GM18867 (cell line): ENCODE results near the gene ABAT.
"Not testable (repeated sequence)": the region's sequence is repeated elsewhere in the genome, so short reads cannot be mapped to it uniquely, and the experiment has no call there.

Experiments
- ATAC-seq: cut with Tn5 transposase; IDR thresholded peaks from one replicate; pipeline ENCODE4 v1.9.1; 2021; ENCODE audit warnings: mild to moderate bottlenecking, moderate library complexity; ENCODE audit not compliant: unreplicated experiment

ABAT gene

DNA sequence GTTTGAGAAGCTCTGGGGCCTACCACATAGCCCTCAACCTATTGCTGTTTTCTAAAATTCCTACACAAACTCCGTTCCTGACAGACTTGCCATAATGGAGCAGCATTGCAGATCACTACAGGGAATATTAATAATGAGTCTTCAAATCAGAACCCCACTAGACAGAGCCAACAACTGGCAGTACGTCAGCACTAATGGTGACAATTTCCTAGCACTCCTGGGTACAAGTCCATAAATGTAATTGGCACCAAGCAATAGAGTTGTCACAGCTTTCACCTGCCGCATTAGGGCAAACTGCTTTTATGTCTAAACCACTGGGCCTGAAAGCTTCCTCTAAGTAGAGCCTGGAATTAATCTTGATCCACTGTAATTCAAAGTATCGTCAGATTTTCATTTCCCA is 25.5 kb upstream of the ABAT start:
- no peak for ATAC-seq

DNA sequence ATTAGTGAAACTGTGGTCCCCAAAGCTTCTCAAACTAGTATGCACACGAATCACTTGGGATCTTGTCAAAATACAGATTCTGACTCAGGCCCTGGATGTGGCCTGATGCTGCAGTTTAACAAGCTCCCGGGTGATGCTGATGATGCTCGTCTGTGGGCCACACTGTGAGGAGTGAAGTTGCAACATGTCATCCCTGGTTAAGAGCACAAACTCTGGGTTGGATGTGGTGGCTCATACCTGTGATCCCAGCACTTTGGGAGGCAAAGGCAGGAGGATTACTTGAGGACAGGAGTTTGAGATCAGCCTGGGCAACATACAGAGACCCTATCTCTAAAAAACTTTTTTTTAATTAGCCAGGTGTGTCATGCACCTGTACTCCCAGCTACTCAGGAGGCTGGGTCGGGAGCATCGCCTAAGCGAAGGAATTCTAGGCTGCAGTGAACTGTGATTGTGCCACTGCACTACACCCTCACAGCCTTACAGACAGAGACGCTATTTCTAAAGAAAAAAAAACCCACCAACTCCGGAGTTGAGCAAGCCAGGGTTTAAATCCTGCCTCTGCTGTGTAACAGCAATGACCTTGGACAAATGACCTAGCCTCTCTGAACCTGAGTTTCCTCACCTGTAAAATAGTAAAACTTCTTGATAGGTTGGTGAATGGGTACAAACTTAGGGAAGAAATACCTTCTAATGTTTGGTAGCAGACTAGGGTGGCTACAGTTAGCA is 24.4 kb upstream of the ABAT start:
- no peak for ATAC-seq

- ATAC-seq, result not testable (repeated sequence)
Measured at GRCh38 chr16:8651958-8652357, 22.5 kb upstream of the ABAT start.

- peak; percentile 73 for ATAC-seq
Measured at GRCh38 chr16:8655184-8655717, 19.2 kb upstream of the ABAT start.

- ATAC-seq, result no peak
Measured at GRCh38 chr16:8656376-8656775, 18.0 kb upstream of the ABAT start.

GRCh38 chr16:8660841-8661301 is 13.5 kb upstream of the ABAT start:
- peak; percentile 60 for ATAC-seq

GRCh38 chr16:8661703-8662102 is 12.7 kb upstream of the ABAT start:
- ATAC-seq, result no peak

- ATAC-seq, result no peak
Measured at GRCh38 chr16:8663192-8664089, 11.0 kb upstream of the ABAT start.

- no peak for ATAC-seq
Measured at GRCh38 chr16:8665529-8665928, 8.9 kb upstream of the ABAT start.

DNA sequence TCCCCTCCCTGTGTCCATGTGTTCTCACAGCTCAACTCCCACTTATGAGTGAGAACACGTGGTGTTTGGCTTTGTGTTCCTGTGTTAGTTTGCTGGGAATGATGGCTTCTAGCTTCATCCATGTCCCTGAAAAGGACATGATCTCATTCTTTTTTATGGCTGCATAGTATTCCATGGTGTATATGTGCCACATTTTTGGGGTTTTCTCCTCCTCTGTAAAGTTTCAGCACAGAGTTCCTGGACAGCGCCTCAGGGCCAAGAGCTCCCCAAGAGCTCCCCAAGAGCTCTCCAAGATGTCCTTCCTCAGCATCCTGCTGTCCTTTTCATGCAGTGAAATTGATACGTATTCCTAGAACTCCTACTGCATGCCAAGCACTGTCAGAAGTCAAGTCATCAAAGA is 6.9 kb upstream of the ABAT start:
- no peak for ATAC-seq

DNA sequence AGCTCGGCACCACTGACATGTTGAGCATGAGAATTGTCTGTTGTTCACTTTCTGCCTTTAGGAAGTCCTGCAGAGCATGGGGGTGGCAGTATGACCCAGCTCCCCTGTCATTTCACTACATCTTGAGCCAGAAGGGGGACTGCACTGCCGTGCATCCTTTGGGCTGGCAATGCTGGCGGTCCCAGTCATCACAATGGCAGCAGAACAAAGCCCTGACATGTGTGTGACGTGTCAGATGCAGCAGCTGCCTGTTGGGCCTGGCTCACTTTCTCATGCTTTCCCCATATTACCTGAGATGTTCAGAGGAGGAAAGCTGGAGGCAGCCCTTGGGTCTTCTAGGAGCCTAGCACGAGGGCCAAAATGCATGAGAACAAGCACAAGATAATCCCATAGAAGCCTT is 6.3 kb upstream of the ABAT start:
- no peak for ATAC-seq

- ATAC-seq, result no peak
Measured at GRCh38 chr16:8669481-8669880, 4.9 kb upstream of the ABAT start.

GRCh38 chr16:8670014-8670560 is 4.3 kb upstream of the ABAT start:
- no peak for ATAC-seq

DNA sequence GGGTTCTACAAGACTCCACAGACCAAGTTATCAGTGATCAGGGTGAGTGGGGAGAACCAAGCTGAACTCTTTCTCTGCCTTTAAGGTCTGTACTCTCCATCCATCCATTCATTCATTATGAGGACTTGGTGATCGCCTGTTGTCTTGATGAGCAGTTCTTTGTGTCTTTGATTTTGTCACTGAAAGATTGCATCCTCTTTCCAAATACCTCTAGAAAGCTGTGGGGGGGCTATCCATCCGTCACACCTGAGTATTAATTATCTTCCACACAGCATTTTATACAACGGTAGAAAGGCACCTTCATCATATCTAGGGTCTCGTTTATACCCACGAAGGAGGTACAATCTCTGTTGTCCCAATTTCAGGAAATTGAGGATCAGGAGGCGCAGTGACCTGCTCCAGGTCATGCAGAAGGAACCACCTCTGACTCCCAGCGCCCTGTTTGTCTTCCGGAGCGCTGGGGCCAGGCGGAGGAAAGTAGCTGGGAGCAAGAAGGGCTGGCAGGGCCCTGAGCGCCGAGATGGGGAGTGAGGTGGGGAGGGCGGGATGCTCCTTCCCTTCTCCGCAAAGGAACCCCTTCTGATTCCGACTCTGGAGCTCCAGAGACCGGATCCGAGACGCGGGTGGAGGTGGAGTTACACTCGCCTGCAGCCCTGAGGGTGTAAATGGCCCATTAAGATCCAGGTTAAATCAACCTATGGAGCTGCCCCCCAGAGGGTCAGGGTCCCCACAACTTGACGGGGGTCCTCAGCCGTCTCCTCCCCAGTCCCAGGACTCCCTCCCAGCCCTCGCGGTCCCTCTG is 605 bp upstream of the ABAT start:
- peak; percentile 41 for ATAC-seq

GRCh38 chr16:8675183-8676159 is 1.1 kb downstream of the ABAT start:
- no peak for ATAC-seq

DNA sequence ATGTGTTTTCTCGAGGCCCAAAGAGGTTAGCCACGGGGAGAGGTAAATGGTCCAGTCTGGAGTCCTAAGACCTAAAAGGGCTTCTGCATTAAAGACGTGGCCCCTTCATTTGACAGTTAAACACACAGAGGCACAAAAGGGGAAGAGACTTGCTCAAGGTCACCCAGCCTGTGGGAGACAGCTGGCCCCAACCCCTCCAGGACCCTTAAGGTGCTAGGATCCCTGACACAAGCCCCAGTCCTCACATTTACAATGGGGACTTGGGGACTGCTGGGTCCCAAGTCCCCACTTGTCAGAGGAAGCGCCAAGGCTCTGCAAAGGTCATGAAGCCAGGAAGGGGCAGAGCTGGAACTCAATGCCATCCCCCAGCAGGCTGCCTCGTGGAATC is 1.7 kb downstream of the ABAT start:
- no peak for ATAC-seq

DNA sequence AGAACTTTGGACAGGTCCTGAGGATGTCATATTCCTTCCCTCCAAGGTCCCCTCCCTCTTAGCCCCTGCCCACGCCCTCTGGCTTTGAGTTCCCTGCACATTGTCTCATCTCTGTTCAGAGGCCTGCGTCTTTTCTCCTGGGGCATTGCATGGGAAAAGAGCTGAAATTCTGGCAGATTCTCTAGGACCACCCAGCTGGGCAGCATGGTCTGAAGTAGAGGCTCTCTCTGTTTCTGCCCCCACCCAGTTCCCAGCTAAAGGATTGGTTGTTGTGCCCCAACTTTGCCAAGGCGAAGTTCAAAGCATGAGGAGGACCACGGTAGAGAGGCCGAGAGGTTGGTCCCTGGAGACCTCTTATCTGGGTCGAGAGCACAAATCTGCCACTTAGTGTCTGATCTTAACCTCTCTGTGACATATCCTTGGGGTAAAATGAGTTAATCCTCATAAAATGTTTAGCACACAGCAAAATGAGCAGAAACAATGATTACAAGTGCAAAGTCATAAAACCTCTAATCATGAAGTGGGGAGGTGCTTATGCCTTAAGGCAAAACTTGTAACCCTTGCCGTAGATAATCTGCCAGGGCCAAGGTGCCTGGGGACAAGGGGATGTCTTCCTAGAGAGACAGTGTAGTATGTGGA is 2.4 kb downstream of the ABAT start:
- ATAC-seq, result no peak

GRCh38 chr16:8677481-8677880 is 3.1 kb downstream of the ABAT start:
- ATAC-seq, result no peak
